Caki2 (cell line): ENCODE results near the gene ACOT8. TPM values are rescaled to one million over a fixed set of nuclear protein-coding genes. Genes with fewer than 3 reads are reported as not detected.
"Not testable (repeated sequence)": the region's sequence is repeated elsewhere in the genome, so short reads cannot be mapped to it uniquely, and the experiment has no call there.

Experiments used
- DNase-seq: peaks from one replicate; pipeline ENCODE4 v3.0.0-alpha.2; 2015; ENCODE audit warnings: low read depth
- in situ Hi-C: cut with HindIII; loops from 2 replicates; pipeline ENCODE4 v1.10.0; 2016; ENCODE audit warnings: low sequenced_read_pairs, low pct_unique_long_range_greater_than_20kb, mixed read lengths
- total RNA-seq: library from RNA; depleted of rRNA; stranded (reverse); fragments of >200 nt; shearing (Covaris generic); gene quantifications from 2 replicates; pipeline ENCODE4 v1.2.3, GENCODE V29; 2014; ENCODE audit warnings: low replicate concordance

The ACOT8 gene
- total RNA-seq, 1 experiment from 2014 or later, result 43.3 TPM

GRCh38 chr20:45835329-45835765 is 21.8 kb downstream of the ACOT8 start:
- DNase-seq, result no peak
- in situ Hi-C loops, result no loop called here

DNA sequence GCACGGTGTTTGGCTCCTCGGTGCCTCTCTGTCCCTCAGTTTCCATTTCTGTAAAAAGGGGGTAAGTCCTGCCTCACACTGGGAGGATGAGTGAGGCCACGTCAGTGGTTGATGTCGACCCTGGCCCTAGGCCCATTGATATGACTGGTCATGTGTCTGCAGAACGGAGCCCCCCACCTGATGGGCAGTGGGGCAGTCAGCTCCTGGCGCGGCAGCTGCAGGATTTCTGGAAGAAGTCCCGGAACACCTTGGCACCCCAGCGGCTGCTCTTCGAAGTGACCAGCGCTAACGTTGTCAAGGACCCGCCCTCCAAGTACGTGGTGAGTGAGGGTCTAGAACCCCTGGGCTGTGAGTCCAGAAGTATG is 22.4 kb downstream of the ACOT8 start:
- DNase-seq, result no peak
- in situ Hi-C loops, result no loop called here

GRCh38 chr20:45833883-45834796 is 23.1 kb downstream of the ACOT8 start:
- in situ Hi-C loops, result no loop called here
- DNase-seq, result peak; percentile 87

GRCh38 chr20:45833030-45833882 is 23.9 kb downstream of the ACOT8 start, which contains the start of gene SNX21:
SNX21 (plus strand) TSS chr20:45833799; CDS start chr20:45833920, 121 bp downstream.
- in situ Hi-C loops, result no loop called here
- DNase-seq, result peak; percentile 88

GRCh38 chr20:45832619-45833018 is 24.6 kb downstream of the ACOT8 start:
- DNase-seq, result no peak
- in situ Hi-C loops, result no loop called here

- DNase-seq, in situ Hi-C loops: not testable (repeated sequence)
These were observed 27.5 kb downstream of the ACOT8 start for GRCh38 chr20:45829673-45830106.

- in situ Hi-C loops, result no loop called here
- no peak for DNase-seq
These were observed 28.6 kb downstream of the ACOT8 start for GRCh38 chr20:45828589-45828988.

DNA sequence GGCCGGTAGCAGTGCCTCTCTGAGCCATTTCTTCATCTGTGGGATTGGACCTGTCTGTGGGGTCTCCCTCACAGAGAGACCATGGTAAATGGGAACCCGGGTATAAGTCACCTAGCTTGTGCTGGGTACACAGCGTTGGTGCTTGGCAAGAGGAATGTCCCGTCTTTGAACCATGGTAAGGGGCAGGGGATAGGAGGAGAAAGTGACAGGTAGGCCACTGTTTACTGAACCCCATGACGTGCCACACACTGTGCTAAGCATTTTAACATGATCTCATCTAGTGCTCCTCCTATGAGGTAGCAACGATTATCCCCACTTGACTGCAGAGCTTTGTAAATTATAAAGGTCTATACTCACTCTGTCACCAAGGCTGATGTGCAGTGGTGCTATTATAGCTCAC is 29.5 kb downstream of the ACOT8 start:
- in situ Hi-C loops, result no loop called here
- DNase-seq, result no peak

DNA sequence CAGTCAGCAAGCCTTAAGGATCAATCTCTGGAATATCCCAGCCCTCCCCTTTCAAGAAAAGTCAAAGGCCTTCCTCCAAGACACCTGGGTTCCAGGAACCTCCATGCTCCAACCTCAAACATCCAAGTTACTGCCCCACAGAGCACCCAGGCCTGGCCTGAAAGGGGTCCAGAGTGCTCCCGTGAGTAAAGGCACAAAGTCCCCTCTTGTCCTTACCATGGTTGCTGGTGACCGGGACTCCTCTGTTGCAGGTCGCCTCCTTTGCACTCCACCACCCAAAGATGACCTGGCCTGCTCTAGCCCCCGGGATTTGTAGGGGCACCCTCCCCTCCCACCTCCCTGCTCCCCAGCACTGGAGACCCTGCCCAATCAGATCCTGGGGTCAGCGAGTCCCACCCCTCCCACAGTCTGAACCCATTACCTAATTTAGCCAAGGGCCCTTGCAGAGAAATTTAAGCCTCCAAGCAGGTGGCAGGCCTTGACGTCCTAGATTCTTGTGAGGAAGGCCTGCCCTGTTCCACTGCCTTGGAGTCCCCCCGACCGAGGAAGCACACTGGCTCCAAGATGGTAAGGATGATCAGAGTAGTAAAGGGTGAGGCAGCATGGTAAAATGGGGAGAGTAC is 30.1 kb downstream of the ACOT8 start, which contains the start of gene TNNC2:
TSS of gene TNNC2 (minus strand) at position 283 of the 623 bp plus-strand sequence. CDS start at position 219, 64 bp downstream.
- in situ Hi-C loops, result no loop called here
- DNase-seq, result no peak

DNA sequence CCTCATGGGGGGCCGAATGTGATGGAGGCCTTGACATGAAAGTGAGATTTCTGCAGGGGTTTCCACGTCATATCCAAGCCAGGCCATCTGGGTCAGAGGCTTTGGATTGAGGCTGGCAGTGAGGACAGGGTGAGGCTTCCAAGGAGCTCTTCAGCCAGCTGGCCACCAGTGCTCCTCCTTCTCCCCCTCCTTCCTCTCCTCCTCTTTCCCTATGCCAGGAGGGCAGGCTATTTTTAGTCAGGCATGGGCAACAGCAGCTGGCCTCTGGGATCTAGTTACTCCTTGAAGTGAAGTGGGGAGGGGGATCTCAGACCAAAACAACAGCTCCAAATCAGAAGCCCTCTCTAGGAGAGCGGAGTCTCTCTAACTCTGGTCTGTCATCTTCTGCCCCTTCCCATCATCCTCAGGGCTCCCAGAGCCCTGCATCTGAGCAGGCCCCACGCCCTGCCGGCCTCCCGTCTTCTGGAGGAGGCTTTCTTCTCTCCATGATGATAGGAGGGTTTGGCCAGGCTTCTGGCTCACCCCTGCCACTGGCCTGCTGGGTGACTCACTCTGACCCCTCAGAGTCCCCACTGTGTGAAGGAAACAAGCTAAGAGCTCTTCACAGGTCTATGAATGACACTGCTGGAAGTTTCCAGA is 30.7 kb downstream of the ACOT8 start:
- in situ Hi-C loops, result no loop called here
- no peak for DNase-seq

DNA sequence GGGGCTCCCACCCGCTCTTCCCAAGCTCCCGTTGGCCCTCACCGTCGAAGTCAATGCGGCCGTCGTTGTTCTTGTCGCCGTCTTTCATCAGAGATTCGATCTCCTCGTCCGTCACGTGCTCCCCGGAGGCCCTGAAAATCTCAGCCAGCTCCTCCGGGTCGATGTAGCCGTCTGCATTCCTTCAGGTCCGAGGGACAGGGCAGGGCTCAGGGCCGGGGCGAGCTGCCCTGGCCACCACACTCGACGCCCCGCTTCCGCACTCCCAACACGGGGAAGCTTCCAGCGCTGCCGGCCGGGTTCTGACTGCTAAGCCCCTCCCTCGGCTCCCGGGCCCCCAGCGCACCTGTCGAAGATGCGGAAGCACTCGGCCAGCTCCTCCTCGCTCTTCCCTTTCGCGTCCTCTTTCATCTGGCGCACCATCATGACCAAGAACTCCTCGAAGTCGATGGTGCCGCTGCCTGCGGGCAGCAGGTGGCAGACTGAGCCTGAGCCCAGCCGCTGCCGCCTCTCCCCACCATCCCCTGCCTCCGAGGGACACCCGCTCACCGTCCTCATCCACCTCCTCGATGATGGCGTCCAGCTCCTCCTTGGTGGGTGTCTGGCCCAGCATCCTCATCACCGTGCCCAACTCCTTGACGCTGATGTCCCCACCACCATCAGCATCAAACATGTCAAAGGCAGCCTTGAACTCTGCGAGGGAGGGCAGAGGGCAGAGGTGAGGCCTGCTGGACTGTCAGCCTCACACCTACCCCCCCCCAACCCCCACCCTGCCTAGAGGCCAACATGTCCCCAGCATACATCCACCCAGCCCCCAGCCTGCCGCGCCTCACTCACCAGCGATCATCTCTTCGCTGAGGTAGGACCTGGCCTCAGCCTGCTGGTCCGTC is 33.0 kb downstream of the ACOT8 start:
- DNase-seq, result no peak
- in situ Hi-C loops, result no loop called here

GRCh38 chr20:45822857-45823256 is 34.3 kb downstream of the ACOT8 start:
- no peak for DNase-seq
- in situ Hi-C loops, result no loop called here

- in situ Hi-C loops, result no loop called here
- no peak for DNase-seq
These were observed 35.2 kb downstream of the ACOT8 start for GRCh38 chr20:45821947-45822346.

- DNase-seq, result no peak
These were observed 37.7 kb downstream of the ACOT8 start for GRCh38 chr20:45819466-45819865.

DNA sequence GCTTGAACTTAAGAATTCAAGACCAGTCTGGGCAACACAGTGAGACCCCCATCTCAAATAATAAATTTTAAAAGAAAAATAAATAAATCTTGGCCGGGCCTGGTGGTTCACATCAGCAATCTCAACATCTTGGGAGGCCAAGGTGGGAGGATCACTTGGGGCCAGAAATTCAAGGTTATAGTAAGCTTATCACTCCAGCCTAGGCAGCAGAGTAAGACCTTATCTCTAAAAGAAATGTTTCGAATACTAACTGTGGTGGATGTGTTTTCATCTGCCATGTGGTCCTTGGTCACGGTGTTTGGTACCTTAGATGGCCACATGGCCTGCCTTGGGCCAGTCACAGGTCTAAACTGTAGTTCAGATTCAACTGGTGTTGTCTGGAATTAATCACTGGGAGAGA is 39.0 kb downstream of the ACOT8 start:
- no peak for DNase-seq
- in situ Hi-C loops, result no loop called here

More at GRCh38 chr20:45819466-45819865, 37.7 kb downstream of the ACOT8 start:
- in situ Hi-C loops, result no loop called here

DNA sequence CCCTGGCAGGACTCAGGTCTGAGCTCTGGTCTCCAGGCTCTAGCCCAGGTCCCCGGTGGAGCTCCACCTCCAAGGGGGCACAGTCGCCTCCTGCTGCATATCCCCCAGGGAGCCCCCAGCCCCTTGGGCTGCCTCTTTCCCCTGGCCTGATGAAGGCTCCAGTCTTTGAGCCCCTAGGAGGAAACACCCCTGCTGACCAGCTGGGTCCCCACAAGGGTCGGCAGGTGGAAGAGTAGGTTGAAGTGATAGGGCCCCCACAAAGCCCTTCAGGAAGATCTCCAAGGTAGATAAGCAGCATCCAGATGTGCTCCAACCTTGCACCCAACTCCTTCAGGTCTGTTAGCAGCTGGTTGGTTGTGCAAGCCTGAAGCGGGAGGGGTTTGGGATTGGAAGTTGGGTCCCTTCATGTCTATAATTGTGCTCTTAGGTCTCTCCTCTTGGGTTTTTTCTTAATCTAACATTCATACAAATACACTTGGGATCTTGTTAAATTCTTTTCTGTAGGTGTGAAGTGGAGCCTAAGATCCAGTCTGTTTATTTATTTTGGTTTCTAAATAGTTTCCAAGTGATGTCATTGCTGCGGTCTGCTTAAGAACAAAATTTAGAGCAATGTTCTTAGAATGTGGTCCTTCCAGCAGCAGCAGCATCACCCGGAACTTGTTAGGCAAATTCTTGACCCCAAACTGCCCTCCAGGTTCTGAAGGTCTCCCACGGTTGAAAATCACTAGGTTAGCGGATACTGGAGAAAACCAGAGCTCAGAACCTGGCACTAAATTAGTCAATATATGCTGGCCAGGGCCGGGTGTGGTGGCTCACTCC is 39.6 kb downstream of the ACOT8 start:
- peak; percentile 87 for DNase-seq
- in situ Hi-C loops, result no loop called here
